Stimulated activated CD8-positive, alpha-beta memory T cell treated with anti-CD3 and anti-CD28 coated beads, Interleukin-15, amount 100 ng/mL, for 1 hour (primary cell): Measurements from ENCODE around the gene ICE2.
"Not testable (repeated sequence)": the region's sequence is repeated elsewhere in the genome, so short reads cannot be mapped to it uniquely, and the experiment has no call there.

Experiments used
- DNase-seq: peaks from one replicate; pipeline ENCODE4 v3.0.0-alpha.2; 2020; ENCODE audit warnings: low read depth

The ICE2 gene

DNA sequence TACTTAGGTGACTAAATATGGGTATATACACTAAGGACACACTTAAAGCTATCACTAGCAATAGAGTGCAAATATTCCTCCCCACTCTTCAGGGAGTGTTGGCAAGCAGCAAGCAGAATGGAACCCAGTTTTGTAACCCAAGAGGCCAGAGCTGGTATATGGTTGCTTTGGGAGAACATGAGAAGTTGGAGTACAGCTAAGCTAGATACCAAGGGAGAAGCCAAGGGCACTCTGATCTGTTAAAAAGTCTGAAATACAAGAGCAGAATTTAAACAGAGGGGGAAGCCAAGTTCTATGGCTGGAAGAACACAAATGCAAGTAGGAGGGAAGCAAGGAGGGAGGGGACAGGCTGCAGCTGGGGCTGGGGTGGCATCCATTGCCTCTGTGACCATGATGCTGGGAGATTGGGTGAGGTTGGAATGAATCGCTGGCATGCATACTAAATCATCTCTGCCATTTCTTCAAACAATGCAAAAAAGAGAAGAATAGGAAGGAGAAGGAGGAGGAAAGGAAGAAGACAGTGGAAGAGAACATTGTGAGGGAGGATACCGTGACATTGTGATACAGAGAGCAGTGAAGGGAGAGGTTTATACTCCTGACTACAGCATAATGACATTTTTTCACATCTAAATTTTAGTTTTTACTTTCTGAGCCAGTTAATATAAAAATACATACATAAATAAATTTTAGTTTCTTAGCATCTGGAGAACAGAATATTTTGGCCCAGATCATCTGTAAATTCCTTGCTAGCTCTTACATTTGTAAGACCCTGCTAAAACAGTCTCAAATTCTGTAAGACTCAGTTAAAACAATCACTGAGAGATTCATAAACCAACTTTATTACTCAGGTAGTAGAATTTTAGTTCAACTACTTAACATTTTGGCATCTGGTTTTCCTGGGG lies 72.2 kb downstream of the ICE2 start:
- DNase-seq = no peak

DNA sequence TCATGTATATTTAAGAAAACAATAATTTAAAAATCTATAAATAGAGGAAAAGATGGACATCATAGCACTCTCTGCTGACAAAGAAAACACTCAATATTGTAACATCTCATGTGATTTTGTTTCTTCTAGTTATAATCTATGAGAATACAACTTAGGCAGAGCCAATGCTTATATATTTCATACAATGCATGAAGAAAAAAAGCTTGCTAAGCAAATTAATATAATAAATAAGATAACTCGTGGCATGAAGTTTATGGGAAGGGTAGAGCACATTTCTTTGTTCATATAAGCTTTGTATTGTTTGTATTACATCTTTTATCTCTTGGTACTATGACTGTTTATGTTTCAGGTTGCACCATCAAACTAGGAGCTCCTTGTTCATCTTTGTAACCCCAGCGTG lies 73.5 kb downstream of the ICE2 start:
- DNase-seq = no peak

DNA sequence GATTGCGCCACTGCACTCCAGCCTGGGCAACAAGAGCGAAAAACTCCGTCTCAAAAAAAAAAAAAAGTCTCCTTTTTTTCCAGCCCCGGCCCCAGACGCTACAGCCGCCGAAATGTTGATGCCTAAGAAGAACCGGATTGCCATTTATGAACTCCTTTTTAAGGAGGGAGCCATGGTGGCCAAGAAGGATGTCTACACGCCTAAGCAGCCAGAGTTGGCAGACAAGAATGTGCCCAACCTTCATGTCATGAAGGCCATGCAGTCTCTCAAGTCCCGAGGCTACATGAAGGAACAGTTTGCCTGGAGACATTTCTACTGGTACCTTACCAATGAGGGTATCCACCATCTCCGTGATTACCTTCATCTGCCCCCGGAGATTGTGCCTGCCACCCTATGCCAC lies 74.6 kb downstream of the ICE2 start:
- not testable (repeated sequence) for DNase-seq

DNA sequence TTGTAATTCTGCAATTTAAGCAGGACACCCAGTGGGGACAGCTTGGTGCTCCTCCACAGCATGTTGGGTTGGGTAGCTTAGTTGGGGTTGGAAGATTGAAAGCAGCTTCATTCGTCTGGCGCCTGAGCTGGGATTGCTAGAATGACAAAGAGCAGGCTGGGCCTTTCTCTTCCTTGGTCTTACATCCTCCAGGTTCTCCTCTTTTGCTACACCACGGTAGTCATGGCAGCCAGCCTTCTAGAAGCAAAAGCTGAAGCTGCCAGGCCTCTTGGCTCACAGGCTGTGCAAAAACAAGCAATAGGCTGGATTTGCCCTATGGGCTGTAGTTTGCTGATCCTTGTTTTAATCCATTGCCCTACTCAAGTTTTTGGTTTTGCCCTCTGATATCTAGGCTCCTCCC lies 78.0 kb downstream of the ICE2 start:
- DNase-seq = no peak

DNA sequence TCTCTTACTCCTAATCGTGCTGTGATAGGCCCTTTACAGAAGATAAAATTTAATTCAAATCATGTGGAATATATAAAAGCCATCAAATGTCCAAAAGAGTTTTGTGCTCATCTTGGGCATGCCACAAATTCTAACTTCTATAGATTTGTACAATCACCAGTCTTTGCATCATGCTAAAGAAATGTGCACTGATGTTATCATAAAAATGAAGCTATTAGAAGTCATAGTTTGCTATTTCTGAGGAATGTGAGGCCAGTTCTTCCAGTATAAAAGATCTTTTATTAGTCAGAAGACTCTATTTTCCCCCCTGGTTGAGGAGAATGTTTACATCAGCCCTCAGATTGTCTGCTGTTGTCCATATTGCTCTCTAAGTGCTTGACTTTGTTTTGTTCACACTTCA lies 79.0 kb downstream of the ICE2 start:
- DNase-seq = no peak

DNA sequence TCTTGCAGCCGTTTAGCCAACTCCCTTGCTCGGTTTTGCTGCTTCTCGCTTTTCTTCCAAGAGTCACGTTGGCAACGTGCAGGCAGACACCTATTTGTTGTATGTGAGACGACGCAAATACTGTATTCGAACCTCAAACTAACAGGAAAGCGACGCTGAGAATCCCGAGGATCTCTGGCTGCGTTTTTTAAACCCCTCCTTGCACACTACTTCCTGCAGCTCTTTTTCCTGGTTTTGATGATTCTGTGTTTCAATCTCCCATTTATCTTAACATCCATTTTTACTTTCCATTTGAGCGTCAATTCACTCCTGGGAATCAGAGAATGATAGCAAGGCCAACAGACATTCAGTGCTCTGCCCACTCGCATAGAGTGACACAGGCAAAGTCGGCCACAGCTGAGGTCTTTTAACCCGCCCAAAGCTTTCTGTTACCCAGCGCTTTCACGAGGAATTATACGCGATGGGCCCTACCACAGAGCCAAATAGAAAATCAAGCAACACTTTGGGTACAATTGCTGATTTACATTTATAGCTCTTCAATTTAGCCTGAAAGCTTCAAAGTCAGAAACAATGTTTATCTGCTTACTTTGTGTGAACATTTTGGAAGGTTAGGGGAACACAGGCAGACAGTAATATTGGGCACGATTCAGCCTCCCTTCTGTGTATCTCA lies 79.6 kb downstream of the ICE2 start:
- DNase-seq = no peak

DNA sequence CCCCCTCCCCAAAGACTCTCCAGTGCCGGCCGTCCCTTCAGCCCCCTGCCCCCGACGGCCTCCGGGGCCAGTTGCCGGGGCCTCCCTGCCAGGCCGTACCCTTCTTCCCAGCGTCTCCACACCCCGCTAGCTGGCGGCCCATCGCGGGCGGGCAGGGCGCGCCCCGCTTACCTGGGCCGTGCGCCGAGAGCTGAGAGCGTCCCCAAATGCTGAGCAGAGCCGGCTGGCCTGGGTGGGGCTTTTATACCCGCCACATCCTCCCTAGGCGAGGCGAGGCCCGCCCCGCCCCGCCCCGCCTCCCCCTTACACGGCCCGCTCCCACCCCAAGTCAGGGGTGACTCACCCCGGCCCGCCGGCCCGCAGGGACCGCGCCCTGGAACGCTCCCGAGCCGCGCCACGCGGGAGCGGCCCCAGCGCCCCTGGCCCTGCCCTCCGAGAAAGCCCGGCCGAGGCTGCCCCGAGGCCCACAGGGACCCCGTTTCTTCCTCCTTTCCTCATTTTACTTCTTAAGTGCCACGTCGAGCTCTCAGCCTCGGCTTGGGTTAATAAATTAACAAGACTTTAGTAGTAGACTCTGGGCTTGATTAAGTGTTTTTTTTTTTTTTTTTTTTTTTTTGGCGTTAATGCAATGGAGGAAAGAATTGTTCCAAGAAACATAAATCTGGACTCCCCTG lies 81.0 kb downstream of the ICE2 start, which contains the start of gene ANXA2:
Gene ANXA2, minus strand, starts transcription at position 215 of the 674 bp plus-strand sequence. CDS start 11,911 bp downstream, outside the sequence.
- peak; percentile 68 for DNase-seq

DNA sequence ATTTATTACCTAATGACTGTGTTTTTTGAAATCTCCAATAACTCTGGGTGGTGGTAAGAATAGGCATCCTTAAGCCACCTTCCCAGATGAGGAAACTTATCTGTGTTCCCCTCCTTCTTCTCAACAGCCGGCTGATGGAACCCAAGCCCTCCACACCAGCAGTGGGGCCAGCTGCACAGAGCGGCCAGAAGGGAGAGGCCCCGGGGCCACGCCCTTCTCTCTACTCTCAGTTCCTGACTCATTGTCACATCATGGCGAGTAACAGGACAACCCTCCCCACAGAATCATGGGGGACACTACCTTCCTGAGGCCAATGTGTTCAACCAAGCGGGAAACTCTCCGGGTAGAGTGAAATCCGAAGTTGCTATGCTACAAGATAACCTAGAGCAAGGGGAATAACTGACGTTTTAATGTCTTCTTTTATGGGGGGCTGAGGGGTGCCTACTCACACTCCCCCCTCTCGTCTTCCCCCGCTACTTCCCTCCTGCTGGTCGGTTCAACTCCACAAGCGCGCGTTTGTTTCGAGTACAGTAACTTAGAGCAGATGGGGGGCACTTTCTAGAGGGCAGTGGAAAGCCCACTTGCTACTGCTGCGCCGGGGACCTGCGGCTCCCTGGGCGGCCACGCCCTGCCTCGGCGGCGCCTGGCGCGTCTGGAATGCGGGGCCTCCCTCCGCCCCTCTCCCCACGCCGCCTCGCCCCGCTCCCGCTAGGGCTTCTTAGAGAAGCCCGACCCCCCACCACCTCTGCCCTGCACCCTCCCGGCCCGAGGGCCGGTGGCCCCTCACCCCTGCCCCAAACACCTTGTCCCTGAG lies 81.8 kb downstream of the ICE2 start:
- DNase-seq = no peak

DNA sequence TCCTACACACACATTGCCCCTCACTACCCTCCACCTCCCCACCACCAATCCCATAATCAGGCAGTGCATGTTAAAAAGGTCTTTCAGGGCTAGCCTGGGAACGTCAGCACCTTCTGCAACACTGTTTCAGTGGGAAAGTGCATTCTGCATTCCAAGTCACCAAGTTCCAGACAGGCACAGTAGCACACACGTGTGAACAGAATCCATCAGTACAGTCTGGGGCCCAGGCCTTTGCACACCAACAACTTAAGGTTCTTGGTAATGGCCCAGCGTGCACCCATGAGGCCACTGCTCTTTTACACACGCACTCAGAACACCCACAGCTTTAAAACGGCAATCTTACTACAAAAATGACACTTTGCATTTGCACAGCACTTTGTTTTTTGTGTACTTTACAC lies 82.4 kb downstream of the ICE2 start:
- DNase-seq = no peak

DNA sequence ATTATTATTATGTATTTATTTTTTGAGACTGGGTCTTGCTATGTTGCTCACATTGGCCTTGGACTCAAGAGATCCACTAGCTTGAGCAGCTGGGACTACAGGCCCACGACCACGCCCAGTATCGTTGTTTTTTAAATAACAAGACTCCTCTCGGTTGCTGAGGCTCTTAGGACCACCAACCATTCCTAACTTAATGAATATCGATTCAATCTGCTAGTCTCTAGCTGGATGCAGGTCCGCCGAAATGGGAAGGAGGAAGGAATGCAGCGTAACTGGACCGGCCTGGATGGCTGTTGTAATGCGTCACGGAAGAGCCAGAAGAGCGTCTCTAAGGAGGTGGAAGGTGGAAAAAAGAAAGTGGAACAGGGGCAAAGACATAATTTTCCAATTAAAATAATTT lies 82.8 kb downstream of the ICE2 start:
- no peak for DNase-seq

DNA sequence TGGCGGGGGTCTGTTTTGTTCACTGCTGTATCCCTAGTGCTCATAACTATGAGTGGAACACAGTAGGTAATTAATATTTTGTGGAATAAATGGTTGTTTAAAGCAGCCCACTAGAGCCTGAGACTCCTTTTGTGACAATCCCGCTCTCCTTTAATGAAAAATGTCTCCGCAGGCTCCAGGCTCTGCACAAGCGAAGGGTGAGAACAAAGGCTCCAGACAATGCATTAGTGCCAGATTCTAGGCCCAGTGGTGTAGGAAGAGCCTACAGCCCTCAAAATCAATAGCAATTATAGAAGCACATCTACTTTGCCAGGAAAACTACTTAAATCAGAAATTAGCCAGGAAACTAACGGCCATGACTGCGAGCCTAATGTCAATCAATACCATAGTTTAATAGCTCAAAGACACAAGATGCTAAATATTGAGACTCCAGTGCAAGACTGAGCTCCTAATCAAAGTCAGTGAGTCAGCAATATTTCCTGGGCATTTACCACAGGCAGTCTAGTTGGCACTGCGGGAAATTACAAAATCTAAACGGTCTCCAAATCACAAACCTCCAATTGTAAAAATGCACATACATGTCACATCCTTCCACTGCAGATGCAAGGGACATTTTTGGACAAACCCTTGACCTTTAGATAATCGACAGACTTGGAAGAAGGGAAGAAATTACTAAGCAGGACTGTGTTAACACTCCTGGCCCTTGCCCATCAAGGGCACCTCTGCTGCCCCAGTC lies 83.5 kb downstream of the ICE2 start:
- no peak for DNase-seq

DNA sequence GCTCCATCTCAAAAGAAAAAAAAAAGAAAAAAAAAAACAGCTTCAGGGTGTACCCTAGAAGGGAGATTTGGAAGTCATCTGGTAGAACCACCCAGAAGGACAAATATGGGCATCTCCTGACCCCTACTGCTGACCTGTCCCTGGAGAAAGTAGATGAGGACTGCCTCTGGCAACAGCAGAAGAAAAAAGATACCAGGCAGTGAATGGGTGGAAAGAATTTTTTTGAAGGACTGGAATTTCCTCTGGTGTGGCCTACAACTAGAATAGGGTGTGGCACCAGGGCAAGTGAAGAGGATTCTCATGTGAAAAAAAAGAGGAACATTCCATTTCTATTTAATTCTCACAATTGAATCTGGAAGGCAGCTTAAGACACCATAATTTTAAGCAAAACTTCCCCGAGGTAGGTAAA lies 84.2 kb downstream of the ICE2 start:
- no peak for DNase-seq

DNA sequence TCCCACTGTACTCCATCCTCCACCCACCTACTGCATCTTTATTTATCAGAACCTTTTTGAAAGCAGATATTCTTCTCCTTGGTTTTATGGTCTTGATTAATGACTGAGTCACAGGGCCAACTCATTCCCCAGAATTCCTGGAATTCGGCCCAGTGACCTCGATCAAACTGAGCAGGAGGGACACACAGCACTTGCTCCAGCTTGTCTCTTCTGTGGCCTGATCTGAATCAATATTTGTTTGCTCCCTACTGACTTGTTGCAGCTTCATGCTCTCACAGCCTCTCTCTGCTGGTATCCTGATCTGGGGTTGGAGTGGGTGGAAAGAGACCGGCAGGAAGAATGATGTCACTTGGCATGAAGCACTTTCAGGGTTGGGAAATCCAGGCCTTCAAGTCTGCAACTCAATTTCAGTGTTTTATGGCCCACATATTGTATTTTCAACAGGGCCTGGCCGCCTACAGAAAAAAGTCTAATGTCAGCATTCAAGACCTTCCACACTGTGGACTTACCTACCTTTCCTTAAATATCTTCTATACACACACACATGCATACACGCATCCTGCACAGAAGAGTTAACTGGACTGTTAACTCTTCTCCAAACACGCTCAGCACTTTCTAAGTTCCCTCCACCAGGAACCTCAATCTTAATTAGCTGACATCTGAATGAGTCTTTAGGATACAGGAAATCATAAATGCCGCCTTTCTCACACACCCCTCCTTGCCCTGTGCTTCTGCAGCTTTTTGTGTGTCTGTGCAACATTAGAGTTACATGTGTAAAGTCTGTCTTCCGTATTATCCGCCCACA lies 85.8 kb downstream of the ICE2 start:
- DNase-seq = no peak

DNA sequence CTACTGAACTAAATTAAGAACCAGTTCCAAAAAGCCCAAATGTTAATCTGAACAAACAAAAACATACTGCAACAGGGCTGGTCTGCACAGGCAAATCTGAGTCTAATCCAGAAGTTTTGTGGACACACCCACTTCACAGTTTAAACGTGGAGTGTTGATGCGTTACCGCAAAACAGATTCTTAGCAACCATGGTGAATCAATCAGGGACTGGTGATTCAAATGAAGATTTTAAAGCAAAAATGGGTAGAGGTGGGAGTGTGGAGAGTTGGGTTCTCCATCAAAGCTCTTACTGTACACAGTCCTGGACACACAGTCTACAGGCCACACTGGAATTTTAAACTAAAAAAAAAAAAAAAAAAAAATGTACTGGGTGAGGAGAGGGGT lies 86.3 kb downstream of the ICE2 start:
- no peak for DNase-seq

DNA sequence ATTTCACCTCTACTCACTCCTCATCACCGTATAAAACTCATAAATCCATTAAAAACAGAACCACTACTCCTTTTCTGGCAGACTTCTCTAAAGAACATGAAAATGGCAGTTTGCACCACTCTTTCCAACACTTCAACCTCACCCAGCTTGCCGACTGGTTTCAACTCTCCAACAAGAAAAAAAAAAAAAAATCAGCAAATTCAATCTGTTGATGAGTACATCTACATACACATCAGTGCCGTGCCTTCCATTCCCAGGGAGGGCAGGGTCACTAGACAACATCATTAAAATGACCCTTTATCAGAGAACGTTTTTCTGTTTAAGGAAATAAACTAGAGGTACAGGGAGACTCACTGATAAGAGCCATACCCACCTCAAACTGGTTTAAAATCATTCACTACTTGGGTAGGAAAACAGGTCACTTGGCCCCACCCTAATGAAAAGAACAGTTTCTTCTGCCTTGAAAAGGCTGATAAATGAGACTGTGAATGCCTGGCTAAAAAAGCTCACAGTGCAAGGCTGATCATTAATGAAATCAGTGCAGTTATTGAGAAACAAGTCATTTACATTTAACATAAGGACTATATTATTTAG lies 87.1 kb downstream of the ICE2 start:
- no peak for DNase-seq

DNA sequence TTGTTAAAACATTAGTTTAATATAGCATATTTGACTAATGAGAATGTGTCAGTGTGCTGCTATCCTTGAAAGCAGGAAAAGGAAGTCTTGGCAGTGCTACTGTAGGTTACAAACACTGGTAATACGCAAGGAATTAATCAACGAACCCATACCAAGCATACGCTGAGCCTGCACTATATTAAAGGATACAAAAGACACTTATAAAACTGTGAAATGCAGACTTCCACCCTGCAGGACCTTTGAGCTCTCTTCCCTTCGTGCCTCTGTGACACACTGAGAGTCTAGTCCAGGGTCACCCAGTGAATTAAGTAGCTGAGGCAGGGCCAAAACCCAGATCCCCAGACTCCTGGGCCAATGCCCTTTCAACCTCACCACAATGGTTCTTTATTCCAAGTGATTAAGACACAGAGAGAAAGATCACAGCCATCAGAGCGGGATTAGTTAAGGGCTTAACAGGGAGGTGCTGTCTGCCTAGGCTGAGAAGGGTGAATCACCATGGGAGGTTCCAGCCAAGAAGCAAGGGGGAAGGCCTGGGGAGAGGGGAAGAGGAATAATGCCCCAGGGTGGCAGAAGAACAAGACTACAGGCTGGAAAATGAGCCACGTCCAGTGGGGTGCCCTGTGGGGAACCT lies 88.0 kb downstream of the ICE2 start:
- DNase-seq = no peak

DNA sequence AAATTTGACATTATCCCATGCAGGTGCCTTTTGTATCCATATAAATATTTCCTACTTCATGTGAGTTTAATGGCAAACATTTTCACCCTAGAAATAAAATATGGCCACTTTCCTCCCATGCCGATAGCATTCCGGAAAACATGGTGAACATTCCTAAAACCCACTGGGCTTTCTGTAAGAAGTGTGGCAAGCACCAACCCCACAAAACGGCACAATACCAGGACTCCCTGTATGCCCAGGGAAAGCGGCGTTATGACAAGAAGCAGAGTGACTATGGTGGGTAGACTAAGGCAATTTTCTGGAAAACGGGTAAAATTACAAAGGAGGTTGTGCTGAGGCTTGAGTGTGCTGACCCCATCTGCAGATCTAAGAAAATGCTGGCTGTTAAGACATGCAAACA lies 88.7 kb downstream of the ICE2 start:
- no peak for DNase-seq

DNA sequence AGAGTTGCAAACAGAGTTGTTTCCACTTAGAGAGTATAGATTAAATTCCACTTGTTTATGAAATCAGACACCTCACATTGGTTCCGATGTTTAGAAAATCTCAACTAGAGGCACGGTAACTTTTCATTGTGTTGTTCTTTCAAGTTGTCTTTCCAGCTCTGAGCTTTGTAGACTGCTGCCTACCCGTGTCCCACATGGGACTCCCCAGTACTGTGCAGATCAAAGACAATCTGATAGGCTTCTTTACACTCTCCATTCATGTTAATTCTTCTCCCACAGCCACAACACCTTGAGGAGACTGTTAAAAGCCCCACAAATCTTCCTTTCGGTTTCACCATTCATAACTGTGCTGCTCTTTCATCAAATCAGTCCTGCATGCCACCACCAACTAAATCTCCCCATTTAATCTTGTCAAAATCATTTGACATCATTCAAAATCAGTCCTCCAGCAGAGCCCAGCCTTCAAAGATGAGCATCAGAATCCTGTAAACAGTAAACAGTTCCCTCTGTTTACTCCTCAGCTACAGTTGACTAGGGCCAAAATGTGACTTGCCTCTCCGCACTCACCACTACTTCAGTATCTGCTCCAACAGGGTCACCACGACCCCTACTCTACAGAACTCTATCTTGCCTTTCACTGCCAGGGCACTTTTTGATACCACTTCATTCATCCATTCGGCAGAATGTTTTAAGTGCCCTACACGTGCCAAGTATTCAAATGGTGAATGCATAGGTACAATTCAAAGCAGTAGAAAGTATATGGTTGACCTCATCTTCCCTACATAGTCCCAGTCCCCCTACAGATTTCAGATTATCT lies 89.5 kb downstream of the ICE2 start:
- DNase-seq = no peak

DNA sequence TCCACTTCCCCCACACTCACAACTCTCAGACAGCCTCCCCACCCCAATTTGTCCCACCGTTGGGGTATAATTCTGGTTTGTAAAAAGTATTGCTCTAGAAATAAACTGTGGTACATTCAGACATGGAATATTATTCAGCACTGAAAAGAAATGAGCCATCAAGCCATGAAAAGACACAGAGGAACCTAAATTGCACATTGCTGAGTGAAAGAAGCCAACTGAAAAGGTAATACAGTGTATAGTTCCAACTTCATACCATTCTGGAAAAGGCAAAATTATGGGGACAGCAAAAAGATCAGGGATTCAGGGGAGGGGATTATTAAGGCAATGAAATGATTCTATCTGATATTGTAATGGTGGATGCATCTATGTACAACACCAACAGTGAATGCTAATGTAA lies 91.6 kb downstream of the ICE2 start:
- DNase-seq = no peak
